ENCODE measurements around the gene TM7SF2. TPM values are rescaled to one million over a fixed set of nuclear protein-coding genes. Genes with fewer than 3 reads are reported as not detected.

Gene TM7SF2
- total and polyA plus RNA-seq, 2 of the 13 experiments (the other 11 are each of a cell fraction or from before 2014, with no cell fraction given): 56.0 to 66.9 TPM

GRCh38 chr11:65095974-65096806 lies 15.5 kb upstream of the TM7SF2 start, which contains the start of gene VPS51 (continued):
- TF ChIP-seq HDAC2 (CRISPR knock-in tag; IDR thresholded peaks at IDR 0.05) (peak; percentile 92; the same call in 1 of the 2 replicates), GPN1 (CRISPR knock-in tag; IDR thresholded peaks at IDR 0.05; ENCODE audit: borderline replicate concordance) (no peak), IRF9 (CRISPR knock-in tag; IDR thresholded peaks at IDR 0.05; ENCODE audit: borderline replicate concordance) (peak; percentile 78; the same call in 1 of the 2 replicates), TFDP1 (CRISPR knock-in tag; IDR thresholded peaks at IDR 0.05; ENCODE audit: borderline replicate concordance) (peak; percentile 72; the same call in 1 of the 2 replicates), AGO1 (IDR thresholded peaks at IDR 0.05; ENCODE audit: low read depth, low read length, poor library complexity, severe bottlenecking) (peak; percentile 64), RBM22 (optimal IDR thresholded peaks at IDR 0.05; ENCODE audit: low read length) (peak; percentile 26), ZBTB20 (CRISPR knock-in tag; IDR thresholded peaks at IDR 0.05; ENCODE audit: borderline replicate concordance, low read depth) (no peak), ZNF510 (CRISPR knock-in tag; IDR thresholded peaks at IDR 0.05; ENCODE audit: low read depth) (peak; percentile 80; the same call in 1 of the 2 replicates), BCL3 (CRISPR knock-in tag; IDR thresholded peaks at IDR 0.05) (no peak), NFATC3 (CRISPR knock-in tag; IDR thresholded peaks at IDR 0.05) (no peak), ZNF644 (CRISPR knock-in tag; IDR thresholded peaks at IDR 0.05; ENCODE audit: low read depth) (no peak), ZUFSP (CRISPR knock-in tag; IDR thresholded peaks at IDR 0.05; ENCODE audit: borderline replicate concordance) (no peak), ETS1 (CRISPR knock-in tag; IDR thresholded peaks at IDR 0.05) (no peak), ZNF251 (CRISPR knock-in tag; IDR thresholded peaks at IDR 0.05) (no peak), ZNF773 (CRISPR knock-in tag; IDR thresholded peaks at IDR 0.05; ENCODE audit: borderline replicate concordance) (no peak), STAT6 (CRISPR knock-in tag; IDR thresholded peaks at IDR 0.05; ENCODE audit: borderline replicate concordance) (no peak)

Measured in HepG2 (cell line).